Hepatocyte (in vitro differentiated cells): Measurements from ENCODE around the gene KRTAP2-4.

Experiments used
- CTCF ChIP-seq: fragments of 200-600 bp; sonication (generic); IDR thresholded peaks from 2 replicates; pipeline ENCODE4 v1.5.1; 2016; ENCODE audit warnings: antibody characterized with exemption, mild to moderate bottlenecking; ENCODE audit not compliant: poor library complexity
- EZH2 ChIP-seq: fragments of 200-600 bp; sonication (generic); IDR thresholded peaks from 2 replicates; pipeline ENCODE4 v1.6.1; 2016; ENCODE audit warnings: antibody characterized with exemption, mild to moderate bottlenecking, borderline replicate concordance
- EZH2phosphoT487 ChIP-seq: fragments of 200-600 bp; sonication (generic); IDR thresholded peaks from one replicate; pipeline ENCODE4 v1.6.1; 2018; ENCODE audit warnings: antibody characterized with exemption, mild to moderate bottlenecking, low read depth, moderate library complexity; ENCODE audit not compliant: unreplicated experiment, severe bottlenecking

DNA sequence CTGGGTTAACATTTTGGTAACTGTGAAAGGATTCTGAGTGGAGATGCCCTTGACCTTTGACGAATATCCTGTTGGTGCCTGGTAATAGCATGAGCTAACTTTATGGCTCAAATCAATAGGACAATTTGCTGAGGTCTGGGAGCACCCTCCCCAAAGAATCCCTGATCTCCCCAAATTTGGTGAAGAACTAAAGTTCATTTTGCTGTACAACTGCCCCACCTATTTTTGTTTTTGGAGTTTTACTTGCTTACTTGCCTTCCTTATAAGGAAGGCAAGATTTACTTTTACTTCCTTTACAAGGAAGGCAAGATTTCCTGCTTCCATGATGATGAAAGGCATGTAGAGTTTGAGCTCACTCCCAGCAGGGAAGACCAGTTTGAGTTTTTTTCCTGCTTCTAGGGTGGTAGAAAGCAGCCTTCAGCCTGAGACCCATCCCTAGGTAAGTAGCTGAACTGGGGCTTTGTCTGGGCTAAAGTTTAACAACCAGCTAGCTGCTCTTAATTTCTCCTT lies 42.3 kb upstream of the KRTAP2-4 start:
- TF ChIP-seq EZH2 (no peak), CTCF (no peak), EZH2phosphoT487 (no peak)
